ENCODE results near the gene CEP68.

CEP68 gene

GRCh38 chr2:65070172-65070830 is 14.1 kb downstream of the CEP68 start:
- TF ChIP-seq CTCF (IDR thresholded peaks at IDR 0.05) (no peak), ZFX (IDR thresholded peaks at IDR 0.05; ENCODE audit: borderline replicate concordance) (no peak)
- H3K27ac ChIP-seq: no peak overlapping the region

GRCh38 chr2:65070856-65071255 is 14.6 kb downstream of the CEP68 start:
- H3K27ac ChIP-seq: 0 out of 2 replicates have a peak overlapping the region, but pooled peaks have one; percentile 25
- TF ChIP-seq CTCF (IDR thresholded peaks at IDR 0.05) (no peak), ZFX (IDR thresholded peaks at IDR 0.05; ENCODE audit: borderline replicate concordance) (no peak)

DNA sequence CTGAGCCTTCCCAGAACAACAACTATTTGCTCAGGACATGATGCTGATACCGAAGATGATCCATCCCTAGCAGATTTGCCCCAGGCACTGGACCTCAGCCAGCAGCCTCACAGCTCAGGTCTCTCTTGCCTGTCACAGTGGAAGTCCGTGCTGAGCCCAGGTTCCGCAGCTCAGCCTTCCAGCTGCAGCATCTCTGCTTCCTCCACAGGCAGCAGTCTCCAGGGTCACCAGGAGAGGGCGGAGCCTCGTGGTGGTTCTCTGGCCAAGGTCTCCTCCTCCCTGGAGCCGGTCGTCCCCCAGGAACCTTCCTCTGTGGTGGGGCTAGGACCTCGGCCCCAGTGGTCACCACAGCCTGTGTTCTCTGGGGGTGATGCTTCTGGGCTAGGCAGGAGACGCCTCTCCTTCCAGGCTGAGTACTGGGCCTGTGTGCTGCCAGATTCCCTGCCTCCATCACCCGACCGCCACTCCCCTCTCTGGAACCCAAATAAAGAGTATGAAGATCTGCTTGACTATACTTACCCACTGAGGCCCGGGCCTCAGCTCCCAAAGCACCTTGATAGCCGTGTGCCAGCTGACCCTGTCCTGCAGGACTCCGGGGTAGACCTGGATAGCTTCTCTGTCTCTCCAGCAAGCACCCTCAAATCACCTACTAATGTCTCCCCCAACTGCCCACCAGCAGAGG is 15.4 kb downstream of the CEP68 start:
- H3K27ac ChIP-seq: 0 out of 2 replicates have a peak overlapping the region, but pooled peaks have one; percentile 25
- TF ChIP-seq CTCF (IDR thresholded peaks at IDR 0.05): peak; percentile 66
- TF ChIP-seq ZFX (IDR thresholded peaks at IDR 0.05; ENCODE audit: borderline replicate concordance): no peak

GRCh38 chr2:65072181-65072970 is 16.2 kb downstream of the CEP68 start:
- H3K27ac ChIP-seq: no peak overlapping the region
- TF ChIP-seq CTCF (IDR thresholded peaks at IDR 0.05) (no peak), ZFX (IDR thresholded peaks at IDR 0.05; ENCODE audit: borderline replicate concordance) (no peak)

- TF ChIP-seq CTCF (IDR thresholded peaks at IDR 0.05) (no peak), ZFX (IDR thresholded peaks at IDR 0.05; ENCODE audit: borderline replicate concordance) (no peak)
- H3K27ac ChIP-seq: no peak overlapping the region
These were observed 17.8 kb downstream of the CEP68 start for GRCh38 chr2:65073879-65074565.

GRCh38 chr2:65075176-65075575 is 19.0 kb downstream of the CEP68 start:
- H3K27ac ChIP-seq: no peak overlapping the region
- no peak for TF ChIP-seq ZFX (IDR thresholded peaks at IDR 0.05; ENCODE audit: borderline replicate concordance)
- no peak for TF ChIP-seq CTCF (IDR thresholded peaks at IDR 0.05)
